ENCODE results near the gene EPB41L4B. TPM values are rescaled to one million over a fixed set of nuclear protein-coding genes. Genes with fewer than 3 reads are reported as not detected.

Gene EPB41L4B
- polyA plus RNA-seq, 1 donor from 2014 or later, result 4.1 TPM

DNA sequence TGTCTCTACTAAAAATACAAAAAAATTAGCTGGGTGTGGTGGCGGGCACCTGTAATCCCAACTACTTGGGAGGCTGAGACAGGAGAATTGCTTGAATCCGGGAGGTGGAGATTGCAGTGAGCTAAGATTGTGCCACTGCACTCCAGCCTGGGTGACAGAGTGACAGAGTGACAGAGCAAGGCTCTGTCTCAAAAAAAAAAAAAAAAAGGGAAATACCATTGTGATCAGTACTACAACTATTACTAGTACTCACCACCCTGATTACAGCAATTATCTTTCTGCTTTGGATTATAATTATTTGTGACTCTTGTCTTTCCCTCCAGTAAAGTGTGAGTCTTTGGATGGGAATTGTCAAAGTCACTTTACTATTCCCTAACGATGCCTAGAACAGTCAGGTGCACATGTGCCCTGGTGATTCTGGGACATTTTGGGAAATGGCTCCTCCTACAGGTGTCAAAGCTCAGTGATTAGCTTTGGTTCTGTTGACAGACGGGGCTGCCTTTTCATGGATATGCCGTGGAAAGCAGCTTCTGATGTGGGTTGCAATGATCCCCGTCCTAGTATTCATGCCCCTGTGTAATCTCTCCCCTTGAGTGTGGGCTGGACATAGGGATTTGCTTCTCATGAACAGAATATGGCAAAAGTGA lies 122.0 kb downstream of the EPB41L4B start:
- Histone ChIP-seq H3K27ac (ENCODE audit: low read length) (no peak overlapping the region), H3K27me3 (ENCODE audit: insufficient read depth, low read depth, low read length) (no peaks in the 10 kb centered on the region), H3K36me3 (ENCODE audit: insufficient read depth, low read length) (no peaks in the 10 kb centered on the region), H3K9me2 (ENCODE audit: insufficient read depth, low read length) (no peaks in the 10 kb centered on the region), H2AFZ (ENCODE audit: low read depth, low read length) (no peak overlapping the region), H3K9ac (ENCODE audit: low read length) (no peak overlapping the region), H3K79me2 (replicated peaks; ENCODE audit: insufficient read depth, low read length) (no peaks in the 10 kb centered on the region), H3K4me3 (ENCODE audit: low read length) (no peak overlapping the region), H3K9me3 (ENCODE audit: low read length) (no peaks in the 10 kb centered on the region), H3K4me2 (ENCODE audit: low read length) (no peak overlapping the region), H4K20me1 (ENCODE audit: insufficient read depth) (no peaks in the 10 kb centered on the region), H3F3A (ENCODE audit: insufficient read depth, low read length, poor library complexity, severe bottlenecking) (no peaks in the 10 kb centered on the region)
- TF ChIP-seq, protein P1, sequence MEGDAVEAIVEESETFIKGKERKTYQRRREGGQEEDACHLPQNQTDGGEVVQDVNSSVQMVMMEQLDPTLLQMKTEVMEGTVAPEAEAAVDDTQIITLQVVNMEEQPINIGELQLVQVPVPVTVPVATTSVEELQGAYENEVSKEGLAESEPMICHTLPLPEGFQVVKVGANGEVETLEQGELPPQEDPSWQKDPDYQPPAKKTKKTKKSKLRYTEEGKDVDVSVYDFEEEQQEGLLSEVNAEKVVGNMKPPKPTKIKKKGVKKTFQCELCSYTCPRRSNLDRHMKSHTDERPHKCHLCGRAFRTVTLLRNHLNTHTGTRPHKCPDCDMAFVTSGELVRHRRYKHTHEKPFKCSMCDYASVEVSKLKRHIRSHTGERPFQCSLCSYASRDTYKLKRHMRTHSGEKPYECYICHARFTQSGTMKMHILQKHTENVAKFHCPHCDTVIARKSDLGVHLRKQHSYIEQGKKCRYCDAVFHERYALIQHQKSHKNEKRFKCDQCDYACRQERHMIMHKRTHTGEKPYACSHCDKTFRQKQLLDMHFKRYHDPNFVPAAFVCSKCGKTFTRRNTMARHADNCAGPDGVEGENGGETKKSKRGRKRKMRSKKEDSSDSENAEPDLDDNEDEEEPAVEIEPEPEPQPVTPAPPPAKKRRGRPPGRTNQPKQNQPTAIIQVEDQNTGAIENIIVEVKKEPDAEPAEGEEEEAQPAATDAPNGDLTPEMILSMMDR (IDR thresholded peaks at IDR 0.05; ENCODE audit: poor library complexity, severe bottlenecking), result no peak
- TF ChIP-seq MXI1 (conservative IDR thresholded peaks at IDR 0.05; ENCODE audit: poor library complexity, severe bottlenecking) (no peak), RAD21 (conservative IDR thresholded peaks at IDR 0.05) (no peak), SMC3 (conservative IDR thresholded peaks at IDR 0.05; ENCODE audit: poor library complexity) (no peak), EP300 (conservative IDR thresholded peaks at IDR 0.05; ENCODE audit: poor library complexity, severe bottlenecking) (no peak), TAF1 (IDR thresholded peaks at IDR 0.05; ENCODE audit: low read depth) (no peak), POLR2AphosphoS5 (IDR thresholded peaks at IDR 0.05) (no peak), EZH2 (IDR thresholded peaks at IDR 0.05; ENCODE audit: borderline replicate concordance, insufficient read depth, low read length, poor library complexity, severe bottlenecking) (no peak)
- TF ChIP-seq, protein P2, sequence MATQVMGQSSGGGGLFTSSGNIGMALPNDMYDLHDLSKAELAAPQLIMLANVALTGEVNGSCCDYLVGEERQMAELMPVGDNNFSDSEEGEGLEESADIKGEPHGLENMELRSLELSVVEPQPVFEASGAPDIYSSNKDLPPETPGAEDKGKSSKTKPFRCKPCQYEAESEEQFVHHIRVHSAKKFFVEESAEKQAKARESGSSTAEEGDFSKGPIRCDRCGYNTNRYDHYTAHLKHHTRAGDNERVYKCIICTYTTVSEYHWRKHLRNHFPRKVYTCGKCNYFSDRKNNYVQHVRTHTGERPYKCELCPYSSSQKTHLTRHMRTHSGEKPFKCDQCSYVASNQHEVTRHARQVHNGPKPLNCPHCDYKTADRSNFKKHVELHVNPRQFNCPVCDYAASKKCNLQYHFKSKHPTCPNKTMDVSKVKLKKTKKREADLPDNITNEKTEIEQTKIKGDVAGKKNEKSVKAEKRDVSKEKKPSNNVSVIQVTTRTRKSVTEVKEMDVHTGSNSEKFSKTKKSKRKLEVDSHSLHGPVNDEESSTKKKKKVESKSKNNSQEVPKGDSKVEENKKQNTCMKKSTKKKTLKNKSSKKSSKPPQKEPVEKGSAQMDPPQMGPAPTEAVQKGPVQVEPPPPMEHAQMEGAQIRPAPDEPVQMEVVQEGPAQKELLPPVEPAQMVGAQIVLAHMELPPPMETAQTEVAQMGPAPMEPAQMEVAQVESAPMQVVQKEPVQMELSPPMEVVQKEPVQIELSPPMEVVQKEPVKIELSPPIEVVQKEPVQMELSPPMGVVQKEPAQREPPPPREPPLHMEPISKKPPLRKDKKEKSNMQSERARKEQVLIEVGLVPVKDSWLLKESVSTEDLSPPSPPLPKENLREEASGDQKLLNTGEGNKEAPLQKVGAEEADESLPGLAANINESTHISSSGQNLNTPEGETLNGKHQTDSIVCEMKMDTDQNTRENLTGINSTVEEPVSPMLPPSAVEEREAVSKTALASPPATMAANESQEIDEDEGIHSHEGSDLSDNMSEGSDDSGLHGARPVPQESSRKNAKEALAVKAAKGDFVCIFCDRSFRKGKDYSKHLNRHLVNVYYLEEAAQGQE (IDR thresholded peaks at IDR 0.05; ENCODE audit: borderline replicate concordance), result no peak

DNA sequence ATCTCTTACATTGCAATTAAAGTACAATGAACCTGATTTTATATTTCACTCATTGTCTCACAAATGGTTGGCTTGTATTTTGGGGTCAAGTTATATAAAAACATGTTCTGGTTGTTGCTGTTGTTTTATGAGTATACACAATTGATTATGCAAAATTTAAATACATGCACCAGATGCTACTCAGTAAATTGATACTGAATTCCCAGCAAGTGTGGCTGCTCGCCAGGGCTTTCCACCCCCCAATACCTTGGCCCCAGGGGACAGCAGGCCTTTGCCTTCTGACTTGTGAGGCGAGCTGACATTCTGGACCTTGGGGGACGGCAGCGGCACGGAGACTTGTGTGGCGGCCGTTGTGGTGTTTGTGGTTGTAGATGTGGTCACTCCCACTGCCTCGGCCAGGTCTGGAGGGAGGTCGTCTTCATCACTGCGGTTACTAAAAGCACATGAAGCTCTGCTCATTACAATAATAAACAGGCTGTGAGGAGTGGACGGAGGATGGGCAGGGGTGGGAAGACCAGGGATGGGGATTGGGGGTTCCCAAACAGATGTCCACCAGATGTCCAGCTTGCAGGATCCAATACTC lies 126.8 kb downstream of the EPB41L4B start:
- H3K4me2 ChIP-seq (ENCODE audit: low read length), result no peak overlapping the region
- no peak overlapping the region for H3K27ac ChIP-seq (ENCODE audit: low read length)
- no peaks in the 10 kb centered on the region for H4K20me1 ChIP-seq (ENCODE audit: insufficient read depth)
- no peaks in the 10 kb centered on the region for H3K9me2 ChIP-seq (ENCODE audit: insufficient read depth, low read length)
- no peaks in the 10 kb centered on the region for H3K36me3 ChIP-seq (ENCODE audit: insufficient read depth, low read length)
- no peaks in the 10 kb centered on the region for H3K9me3 ChIP-seq (ENCODE audit: low read length)
- TF ChIP-seq MXI1 (conservative IDR thresholded peaks at IDR 0.05; ENCODE audit: poor library complexity, severe bottlenecking) (no peak), TAF1 (IDR thresholded peaks at IDR 0.05; ENCODE audit: low read depth) (no peak), EZH2 (IDR thresholded peaks at IDR 0.05; ENCODE audit: borderline replicate concordance, insufficient read depth, low read length, poor library complexity, severe bottlenecking) (no peak), SMC3 (conservative IDR thresholded peaks at IDR 0.05; ENCODE audit: poor library complexity) (no peak), RAD21 (conservative IDR thresholded peaks at IDR 0.05) (no peak), EP300 (conservative IDR thresholded peaks at IDR 0.05; ENCODE audit: poor library complexity, severe bottlenecking) (no peak), POLR2AphosphoS5 (IDR thresholded peaks at IDR 0.05) (no peak)
- TF ChIP-seq, protein P2 (IDR thresholded peaks at IDR 0.05; ENCODE audit: borderline replicate concordance), result no peak
- TF ChIP-seq, protein P1 (IDR thresholded peaks at IDR 0.05; ENCODE audit: poor library complexity, severe bottlenecking), result no peak
- no peaks in the 10 kb centered on the region for H3K79me2 ChIP-seq (replicated peaks; ENCODE audit: insufficient read depth, low read length)
- no peaks in the 10 kb centered on the region for H3F3A ChIP-seq (ENCODE audit: insufficient read depth, low read length, poor library complexity, severe bottlenecking)
- no peak overlapping the region for H3K4me3 ChIP-seq (ENCODE audit: low read length)
- no peak overlapping the region for H3K9ac ChIP-seq (ENCODE audit: low read length)
- no peak overlapping the region for H2AFZ ChIP-seq (ENCODE audit: low read depth, low read length)
- no peaks in the 10 kb centered on the region for H3K27me3 ChIP-seq (ENCODE audit: insufficient read depth, low read depth, low read length)

All from neural cell (in vitro differentiated cells).